ENCODE data around the gene EXOC1.

- TF ChIP-seq CTCF (IDR thresholded peaks at IDR 0.05) (no peak), POLR2A (IDR thresholded peaks at IDR 0.05) (no peak)
These were observed 28.6 kb upstream of the EXOC1 start for GRCh38 chr4:55824865-55825264.

Data from testis (tissue), 2 donors.